Thoracic aorta (tissue), 2 donors: ENCODE measurements around the gene IGSF6. TPM values are rescaled to one million over a fixed set of nuclear protein-coding genes. Genes with fewer than 3 reads are reported as not detected.
"Not testable (repeated sequence)": the region's sequence is repeated elsewhere in the genome, so short reads cannot be mapped to it uniquely, and the experiment has no call there.

Source experiments
- ATAC-seq: fragments of 150-250 bp; one replicate; pipeline ENCODE4 v1.8.0; 2017; ENCODE audit warnings: low read depth; ENCODE audit not compliant: insufficient number of reproducible peaks, low FRiP score
- DNase-seq: peaks from one replicate; pipeline ENCODE4 v3.0.0-alpha.2; 2020; ENCODE audit warnings: low spot score
- H3K27ac ChIP-seq, 2 donors: fragments of 200-600 bp; sonication (generic); 1 replicate in 1 of 2; 2 replicates in 1 of 2; pipeline ENCODE4 v1.5.1; 2016; ENCODE audit warnings: mild to moderate bottlenecking in 2 of 2, moderate library complexity in 2 of 2
- H3K27me3 ChIP-seq: fragments of 200-600 bp; sonication (generic); replicated peaks from 2 replicates; pipeline ENCODE4 v1.6.0; 2016; ENCODE audit warnings: mild to moderate bottlenecking; ENCODE audit not compliant: insufficient read depth
- H3K36me3 ChIP-seq: fragments of 200-600 bp; sonication (generic); one replicate; pipeline ENCODE4 v1.5.1; 2016
- H3K4me1 ChIP-seq, 2 donors: fragments of 200-600 bp; sonication (generic); 1 replicate in 1 of 2; 2 replicates in 1 of 2; pipeline versions ENCODE4 v1.5.1 to v1.6.0; 2016; ENCODE audit warnings: low read depth in 2 of 2, mild to moderate bottlenecking in 1 of 2; ENCODE audit not compliant: control insufficient read depth in 1 of 2
- H3K4me3 ChIP-seq: fragments of 200-600 bp; sonication (generic); 2 replicates; pipeline ENCODE4 v1.5.1; 2016; ENCODE audit warnings: mild to moderate bottlenecking
- H3K9me3 ChIP-seq: fragments of 200-600 bp; sonication (generic); 2 replicates; pipeline ENCODE4 v1.5.1; 2016
- CTCF ChIP-seq: fragments of 200-600 bp; sonication (generic); IDR thresholded peaks from one replicate; pipeline ENCODE4 v1.5.1; 2019; ENCODE audit warnings: antibody characterized with exemption
- total RNA-seq, 2 donors: library from RNA; depleted of rRNA; stranded (reverse); fragments of >200 nt; gene quantifications; one replicate each; pipeline versions ENCODE4 v1.1.0 to v1.2.3, GENCODE V29; 2016

IGSF6 gene
- total RNA-seq, 2 donors from 2014 or later, result 4.2 to 4.3 TPM

GRCh38 chr16:21651515-21651914, 893 bp downstream of the IGSF6 start:
- no peak for TF ChIP-seq CTCF
- no peaks in the 10 kb centered on the region for H3K4me1 ChIP-seq
- no peaks in the 10 kb centered on the region for H3K9me3 ChIP-seq
- peak overlapping the region; percentile 36 for H3K4me3 ChIP-seq
- DNase-seq (no peak), ATAC-seq (no peak)
- no peak overlapping the region for H3K27ac ChIP-seq
- no peaks in the 10 kb centered on the region for H3K27me3 ChIP-seq
- no peaks in the 10 kb centered on the region for H3K36me3 ChIP-seq

GRCh38 chr16:21650521-21650920, 1.9 kb downstream of the IGSF6 start:
- TF ChIP-seq CTCF, result no peak

GRCh38 chr16:21649826-21650406, 2.5 kb downstream of the IGSF6 start:
- not testable (repeated sequence) for H3K36me3 ChIP-seq, H3K9me3 ChIP-seq, H3K4me3 ChIP-seq, H3K27me3 ChIP-seq, ATAC-seq, H3K27ac ChIP-seq, H3K4me1 ChIP-seq, DNase-seq

More at GRCh38 chr16:21650521-21650920, 1.9 kb downstream of the IGSF6 start:
- DNase-seq (no peak), ATAC-seq (no peak)
- no peaks in the 10 kb centered on the region for H3K36me3 ChIP-seq
- H3K27me3 ChIP-seq, result no peaks in the 10 kb centered on the region
- H3K27ac ChIP-seq, result no peak overlapping the region
- peaks cover under 1 to 6% of the 10 kb centered on the region in 2 donors for H3K4me1 ChIP-seq
- H3K4me3 ChIP-seq, result no peak overlapping the region
- H3K9me3 ChIP-seq, result no peaks in the 10 kb centered on the region

DNA sequence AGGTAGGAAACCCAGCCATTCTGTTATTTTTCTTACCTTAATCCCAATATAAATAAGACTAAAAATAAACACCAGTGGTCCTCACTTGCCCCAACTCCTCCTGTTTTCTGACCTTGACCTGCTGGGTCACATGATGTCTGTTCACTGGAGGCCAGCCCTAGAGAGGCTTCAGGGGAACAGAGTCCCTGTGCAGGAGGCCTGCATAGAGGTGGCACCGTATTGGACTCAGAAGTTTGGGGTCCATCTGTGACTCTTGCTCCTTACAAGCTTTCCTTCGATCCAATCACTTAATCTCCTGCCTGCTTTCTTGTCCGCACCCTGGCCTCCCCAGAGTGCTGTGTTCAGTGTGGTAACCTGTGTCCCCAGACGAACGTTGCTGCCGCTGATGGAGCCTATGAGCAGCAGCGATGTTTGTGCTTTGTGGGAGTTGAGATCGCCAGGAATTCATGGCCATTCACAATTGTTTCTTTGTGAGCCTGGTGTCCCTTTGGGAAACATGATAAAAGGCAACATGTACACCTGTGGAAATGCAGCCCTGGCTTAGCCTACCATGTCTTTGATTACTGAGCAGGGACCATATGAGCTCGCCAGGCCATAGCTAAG, 4.7 kb downstream of the IGSF6 start:
- no peak overlapping the region for H3K27ac ChIP-seq

GRCh38 chr16:21646721-21647561, 5.5 kb downstream of the IGSF6 start:
- no peaks in the 10 kb centered on the region for H3K9me3 ChIP-seq
- no peaks in the 10 kb centered on the region for H3K27me3 ChIP-seq
- no peak overlapping the region for H3K4me3 ChIP-seq
- no peak for TF ChIP-seq CTCF
- DNase-seq, result no peak
- no peak for ATAC-seq
- H3K4me1 ChIP-seq, result peaks cover 9 to 10% of the 10 kb centered on the region in 2 donors
- H3K27ac ChIP-seq, result no peak overlapping the region
- no peaks in the 10 kb centered on the region for H3K36me3 ChIP-seq

More for the DNA sequence above, 4.7 kb downstream of the IGSF6 start:
- TF ChIP-seq CTCF, result no peak
- Histone ChIP-seq H3K27me3 (no peaks in the 10 kb centered on the region), H3K4me1 (peaks cover 9 to 10% of the 10 kb centered on the region in 2 donors), H3K4me3 (no peak overlapping the region), H3K36me3 (no peaks in the 10 kb centered on the region), H3K9me3 (no peaks in the 10 kb centered on the region)
- DNase-seq (no peak), ATAC-seq (no peak)
